ENCODE results near the gene GALNT9. TPM values are rescaled to one million over a fixed set of nuclear protein-coding genes. Genes with fewer than 3 reads are reported as not detected.

GALNT9 gene
- total and polyA plus RNA-seq, 7 experiments from 2014 or later, result not detected

DNA sequence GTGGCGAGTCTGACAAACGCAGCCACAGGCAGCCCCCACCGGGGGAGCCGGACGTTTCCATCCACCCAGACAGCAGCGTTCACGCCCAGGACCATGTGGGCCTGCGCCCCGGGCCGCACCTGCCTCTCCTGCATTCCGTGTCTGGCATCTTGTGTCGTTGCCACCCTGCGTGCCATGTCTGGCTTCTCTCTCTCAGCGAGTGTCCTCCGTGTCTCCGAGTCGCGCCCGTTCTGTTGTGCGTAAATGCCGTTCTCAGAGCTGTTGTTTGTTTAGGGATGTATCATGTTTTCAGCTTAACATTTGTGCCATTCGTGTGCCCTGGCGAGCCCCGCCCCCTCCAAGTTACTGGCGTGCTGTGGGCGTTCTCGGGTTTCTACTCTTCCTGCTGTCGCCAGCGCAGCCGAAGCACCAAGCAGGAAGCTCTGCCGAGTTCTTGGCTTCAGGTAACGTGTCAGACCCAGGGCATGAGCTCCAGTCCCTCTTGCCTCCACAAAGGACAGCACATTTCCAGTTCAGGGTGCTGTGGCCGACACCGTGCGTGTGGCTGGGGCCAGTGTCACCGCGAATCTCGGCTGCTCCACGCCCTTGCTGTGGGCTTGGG is 150.5 kb downstream of the GALNT9 start:
- intact Hi-C loops (cut with micrococcal nuclease), result loop anchor here in 1 of 2 donors (1.0 kb wide), 1 partner anchor 10 kb away; no protein-coding TSS in a partner anchor
- ATAC-seq, result peak; percentile 74
- CTCF ChIA-PET, result interaction anchor here (0.6 to 1.3 kb wide), 3 partner anchors 19 to 40 kb away, joined by 3 to 6 read pairs (median 4); no protein-coding TSS in a partner anchor
- Mint-ChIP-seq H3K4me3 (peak overlapping the region; percentile 80 to 95 (median 86)), H3K4me1 (peaks cover 21 to 61% (median 36%) of the 10 kb centered on the region in 7 donors), H3K27ac (peak overlapping the region; percentile 90 to 99 (median 94)), H3K9me3 (peaks cover 0 to 14% (median 6%) of the 10 kb centered on the region in 11 donors), H3K27me3 (peaks cover 0 to 9% (median 0%) of the 10 kb centered on the region in 5 donors), H3K36me3 (peaks cover 0 to 11% (median 0%) of the 10 kb centered on the region in 5 donors)
- Histone ChIP-seq H3K27me3 (ENCODE audit: control insufficient read depth in 2 of 2, insufficient read depth in 2 of 2, low read length in 2 of 2) (no peaks in the 10 kb centered on the region), H3K4me3 (ENCODE audit: low read length) (peak overlapping the region; percentile 56), H3K36me3 (ENCODE audit: control insufficient read depth in 2 of 3, insufficient read depth in 3 of 3, low read length in 3 of 3) (no peaks in the 10 kb centered on the region), H3K4me1 (ENCODE audit: control insufficient read depth in 2 of 2, insufficient read depth in 2 of 2, low read length in 2 of 2) (peaks cover 3 to 25% of the 10 kb centered on the region in 2 donors), H3K9me3 (ENCODE audit: control insufficient read depth in 2 of 3, low read length in 3 of 3) (peaks cover 0 to 10% (median 6%) of the 10 kb centered on the region in 3 experiments), H3K27ac (ENCODE audit: low read depth, low read length) (peak overlapping the region; percentile 53)
- POLR2A ChIA-PET, result interaction anchor here (0.6 to 3.4 kb wide), 5 partner anchors 8 to 359 kb away, joined by 3 to 43 read pairs (median 4); no protein-coding TSS in a partner anchor
- peak in 7 of 9 donors; percentile 60 to 77 (median 70) for DNase-seq

DNA sequence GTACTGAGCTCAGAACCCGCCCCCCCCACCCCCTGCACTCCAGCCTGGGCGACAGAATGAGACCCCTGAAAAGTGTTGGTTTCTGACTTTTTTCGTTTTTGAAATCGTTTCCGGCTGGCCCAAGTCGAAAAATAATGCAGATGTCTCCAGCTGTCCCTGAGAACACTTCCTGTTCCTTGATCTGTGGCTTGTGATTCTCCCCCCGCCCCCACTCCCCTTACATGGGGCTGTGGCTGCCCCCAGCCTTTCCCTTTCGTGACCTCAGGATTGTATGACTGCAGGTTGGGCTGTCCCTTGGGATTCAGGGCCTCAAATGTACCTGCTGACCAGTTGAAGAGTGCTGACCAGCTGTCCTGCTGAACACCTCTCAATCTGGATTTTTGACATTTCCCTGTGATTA is 151.1 kb downstream of the GALNT9 start:
- no peak for ATAC-seq
- H3K27ac Mint-ChIP-seq, result peak overlapping the region; percentile 68 to 99 (median 94)
- intact Hi-C loops (cut with micrococcal nuclease), result no loop called here
- H3K4me3 Mint-ChIP-seq, result peak overlapping the region; percentile 80 to 95 (median 86)
- H3K9me3 Mint-ChIP-seq, result peaks cover 0 to 10% (median 4%) of the 10 kb centered on the region in 11 donors
- H3K27me3 ChIP-seq (ENCODE audit: control insufficient read depth in 2 of 2, insufficient read depth in 2 of 2, low read length in 2 of 2), result no peaks in the 10 kb centered on the region
- no peaks in the 10 kb centered on the region for H3K36me3 ChIP-seq (ENCODE audit: control insufficient read depth in 2 of 3, insufficient read depth in 3 of 3, low read length in 3 of 3)
- peaks cover 0 to 9% (median 0%) of the 10 kb centered on the region in 5 donors for H3K36me3 Mint-ChIP-seq
- CTCF ChIA-PET, result interaction anchor here (0.6 to 1.3 kb wide), 2 partner anchors 20 to 41 kb away, joined by 3 to 6 read pairs; no protein-coding TSS in a partner anchor
- H3K27ac ChIP-seq (ENCODE audit: low read depth, low read length), result peak overlapping the region; percentile 53
- peak overlapping the region; percentile 56 for H3K4me3 ChIP-seq (ENCODE audit: low read length)
- peaks cover 21 to 60% (median 39%) of the 10 kb centered on the region in 7 donors for H3K4me1 Mint-ChIP-seq
- DNase-seq, result no peak
- H3K27me3 Mint-ChIP-seq, result peaks cover 0 to 5% (median 0%) of the 10 kb centered on the region in 5 donors
- peaks cover 3 to 31% of the 10 kb centered on the region in 2 donors for H3K4me1 ChIP-seq (ENCODE audit: control insufficient read depth in 2 of 2, insufficient read depth in 2 of 2, low read length in 2 of 2)
- POLR2A ChIA-PET, result interaction anchor here (0.6 to 3.4 kb wide), 4 partner anchors 11 to 195 kb away, joined by 3 to 43 read pairs (median 6); no protein-coding TSS in a partner anchor
- peaks cover 0 to 8% (median 5%) of the 10 kb centered on the region in 3 experiments for H3K9me3 ChIP-seq (ENCODE audit: control insufficient read depth in 2 of 3, low read length in 3 of 3)

DNA sequence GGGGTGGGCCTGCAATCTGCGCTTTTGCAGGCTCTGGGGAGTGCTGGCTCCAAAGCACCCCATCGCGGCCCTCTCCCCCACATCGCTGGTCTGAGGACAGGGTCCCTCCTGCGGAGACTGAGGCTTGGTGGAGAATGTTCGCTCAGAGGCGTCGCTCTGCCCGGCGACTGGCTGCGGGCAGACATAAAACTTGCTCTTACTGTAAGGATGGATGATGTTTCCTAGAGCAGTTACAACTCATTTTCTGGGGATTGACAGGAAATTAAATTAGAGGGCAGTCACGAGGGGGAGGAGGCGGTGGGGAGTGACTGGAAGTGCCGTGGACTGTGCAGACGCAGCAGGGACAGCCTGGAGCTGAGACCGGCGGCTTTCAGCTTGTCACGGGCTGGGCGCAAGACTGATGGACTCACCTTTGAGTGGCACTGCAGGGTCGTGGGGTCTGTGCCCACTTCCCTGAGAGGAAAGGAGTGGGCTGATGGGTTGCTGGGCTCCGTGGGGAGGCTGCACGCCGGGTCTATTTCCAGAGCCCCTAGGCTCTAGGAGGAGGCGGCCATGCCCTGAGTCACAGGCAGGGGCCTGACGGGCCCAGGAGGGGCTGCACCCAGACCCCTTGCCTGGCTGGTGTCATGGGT is 152.4 kb downstream of the GALNT9 start:
- Mint-ChIP-seq H3K27ac (peak overlapping the region in 2 of 9 donors; percentile 23 to 28), H3K36me3 (no peaks in the 10 kb centered on the region), H3K4me3 (peak overlapping the region in 2 of 10 donors; percentile 33 to 48), H3K27me3 (peaks cover 0 to 9% (median 0%) of the 10 kb centered on the region in 5 donors), H3K9me3 (peaks cover 0 to 2% (median 0%) of the 10 kb centered on the region in 11 donors), H3K4me1 (peaks cover 19 to 57% (median 44%) of the 10 kb centered on the region in 7 donors)
- POLR2A ChIA-PET, result interaction anchor here (1.1 to 3.4 kb wide), 3 partner anchors 8 to 12 kb away, joined by 4 to 43 read pairs (median 5); no protein-coding TSS in a partner anchor
- no peak for DNase-seq
- Histone ChIP-seq H3K36me3 (ENCODE audit: control insufficient read depth in 2 of 3, insufficient read depth in 3 of 3, low read length in 3 of 3) (no peaks in the 10 kb centered on the region), H3K4me1 (ENCODE audit: control insufficient read depth in 2 of 2, insufficient read depth in 2 of 2, low read length in 2 of 2) (peaks cover 3 to 35% of the 10 kb centered on the region in 2 donors), H3K27me3 (ENCODE audit: control insufficient read depth in 2 of 2, insufficient read depth in 2 of 2, low read length in 2 of 2) (no peaks in the 10 kb centered on the region), H3K9me3 (ENCODE audit: control insufficient read depth in 2 of 3, low read length in 3 of 3) (no peaks in the 10 kb centered on the region), H3K4me3 (ENCODE audit: low read length) (no peak overlapping the region), H3K27ac (ENCODE audit: low read depth, low read length) (no peak overlapping the region)
- CTCF ChIA-PET, result no interaction called here
- intact Hi-C loops (cut with micrococcal nuclease), result no loop called here
- ATAC-seq, result no peak

DNA sequence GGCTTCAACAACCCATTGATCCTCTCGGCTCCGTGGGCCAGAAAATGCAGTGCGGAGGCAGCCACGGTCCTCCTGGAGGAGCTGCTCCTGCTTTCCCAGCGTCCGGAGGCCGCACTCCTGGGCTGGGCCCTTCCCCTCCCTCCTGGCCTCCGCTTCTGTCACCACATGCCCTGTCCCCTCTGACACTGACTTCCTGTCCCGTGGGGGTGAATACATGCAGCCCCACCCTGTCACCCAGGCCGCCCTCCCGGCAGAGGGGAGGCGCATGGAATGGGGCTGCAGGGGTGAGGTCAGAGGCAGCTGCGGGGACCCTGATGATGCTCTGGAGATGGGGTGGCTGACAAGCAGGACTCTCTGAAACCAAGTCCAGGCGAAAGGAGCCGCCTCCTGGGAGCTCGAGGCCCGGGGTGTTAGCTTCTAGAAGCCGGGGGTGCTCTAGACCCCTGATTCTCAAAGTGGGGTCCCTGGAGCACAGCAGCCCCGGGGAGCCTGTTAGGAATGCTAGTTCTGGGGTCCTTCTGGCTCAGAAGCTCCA is 152.9 kb downstream of the GALNT9 start:
- Histone ChIP-seq H3K4me3 (ENCODE audit: low read length) (no peak overlapping the region), H3K27me3 (ENCODE audit: control insufficient read depth in 2 of 2, insufficient read depth in 2 of 2, low read length in 2 of 2) (no peaks in the 10 kb centered on the region), H3K4me1 (ENCODE audit: control insufficient read depth in 2 of 2, insufficient read depth in 2 of 2, low read length in 2 of 2) (peaks cover 3 to 35% of the 10 kb centered on the region in 2 donors), H3K36me3 (ENCODE audit: control insufficient read depth in 2 of 3, insufficient read depth in 3 of 3, low read length in 3 of 3) (no peaks in the 10 kb centered on the region), H3K9me3 (ENCODE audit: control insufficient read depth in 2 of 3, low read length in 3 of 3) (no peaks in the 10 kb centered on the region), H3K27ac (ENCODE audit: low read depth, low read length) (no peak overlapping the region)
- peaks cover 14 to 54% (median 43%) of the 10 kb centered on the region in 7 donors for H3K4me1 Mint-ChIP-seq
- CTCF ChIA-PET, result no interaction called here
- H3K36me3 Mint-ChIP-seq, result no peaks in the 10 kb centered on the region
- H3K27ac Mint-ChIP-seq, result no peak overlapping the region
- H3K4me3 Mint-ChIP-seq, result no peak overlapping the region
- POLR2A ChIA-PET, result interaction anchor here (1.1 to 1.5 kb wide), 2 partner anchors 8 to 12 kb away, joined by 4 to 5 read pairs; no protein-coding TSS in a partner anchor
- no peak for ATAC-seq
- peaks cover 0 to 1% (median 0%) of the 10 kb centered on the region in 11 donors for H3K9me3 Mint-ChIP-seq
- H3K27me3 Mint-ChIP-seq, result peaks cover 0 to 9% (median 0%) of the 10 kb centered on the region in 5 donors
- intact Hi-C loops (cut with micrococcal nuclease), result no loop called here
- DNase-seq, result no peak

DNA sequence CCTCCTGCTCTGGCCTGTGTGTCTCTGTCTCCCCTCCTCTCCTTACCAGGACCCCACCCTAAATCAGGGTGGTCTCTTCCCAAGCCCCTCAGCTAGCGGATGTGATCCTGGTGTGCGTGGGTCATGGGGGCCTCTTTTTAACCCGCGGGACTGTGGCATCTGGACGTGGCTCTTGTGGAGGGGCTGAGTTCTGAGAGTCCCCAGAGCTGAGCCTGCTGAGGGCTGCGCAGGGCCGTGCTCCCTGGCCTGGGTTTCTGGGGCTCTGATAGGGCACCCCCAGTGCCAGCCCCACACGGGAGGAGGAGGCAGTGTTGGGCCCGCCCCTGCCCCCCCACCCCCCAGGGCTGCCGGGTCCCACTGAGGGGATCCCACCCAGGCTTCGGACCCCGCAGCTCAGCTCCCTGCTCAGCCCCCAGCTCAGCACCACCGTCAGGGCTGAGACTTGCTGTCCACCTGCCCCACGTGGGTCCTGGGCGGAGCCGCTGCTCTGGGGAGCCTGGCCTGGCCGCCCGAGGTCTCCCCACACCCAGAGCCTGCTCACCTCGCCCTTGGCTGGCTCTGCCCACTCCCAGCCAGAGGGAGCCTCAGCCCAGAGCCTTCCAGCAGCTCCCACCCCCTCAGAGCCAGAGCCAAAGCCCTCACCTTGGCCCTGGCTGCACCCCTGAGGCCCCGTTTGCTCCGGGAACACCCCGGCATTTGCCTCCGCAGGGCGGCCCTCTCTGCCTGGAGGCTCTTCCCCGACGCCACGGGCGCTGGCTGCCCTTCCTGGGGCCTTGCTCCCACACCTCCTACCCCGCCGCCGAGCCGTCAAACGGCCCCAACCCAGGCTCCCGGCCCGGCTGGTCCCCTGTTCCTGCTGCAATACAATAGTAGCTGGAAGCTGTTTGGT is 153.6 kb downstream of the GALNT9 start:
- H3K9me3 Mint-ChIP-seq, result no peaks in the 10 kb centered on the region
- H3K4me3 Mint-ChIP-seq, result no peak overlapping the region
- H3K27ac Mint-ChIP-seq, result no peak overlapping the region
- H3K27me3 ChIP-seq (ENCODE audit: control insufficient read depth in 2 of 2, insufficient read depth in 2 of 2, low read length in 2 of 2), result no peaks in the 10 kb centered on the region
- H3K27me3 Mint-ChIP-seq, result peaks cover 0 to 9% (median 0%) of the 10 kb centered on the region in 5 donors
- H3K27ac ChIP-seq (ENCODE audit: low read depth, low read length), result no peak overlapping the region
- ATAC-seq (no peak), DNase-seq (no peak)
- peaks cover 3 to 35% of the 10 kb centered on the region in 2 donors for H3K4me1 ChIP-seq (ENCODE audit: control insufficient read depth in 2 of 2, insufficient read depth in 2 of 2, low read length in 2 of 2)
- H3K4me3 ChIP-seq (ENCODE audit: low read length), result no peak overlapping the region
- no peaks in the 10 kb centered on the region for H3K36me3 ChIP-seq (ENCODE audit: control insufficient read depth in 2 of 3, insufficient read depth in 3 of 3, low read length in 3 of 3)
- no peaks in the 10 kb centered on the region for H3K36me3 Mint-ChIP-seq
- peaks cover 9 to 46% (median 36%) of the 10 kb centered on the region in 7 donors for H3K4me1 Mint-ChIP-seq
- ChIA-PET CTCF (interaction anchor here (1.0 kb wide), 1 partner anchor 14 kb away, joined by 3 read pairs; no protein-coding TSS in a partner anchor), POLR2A (interaction anchor here (1.1 to 2.1 kb wide), 3 partner anchors 9 to 13 kb away, joined by 4 to 13 read pairs (median 5); no protein-coding TSS in a partner anchor)
- intact Hi-C loops (cut with micrococcal nuclease), result no loop called here
- no peaks in the 10 kb centered on the region for H3K9me3 ChIP-seq (ENCODE audit: control insufficient read depth in 2 of 3, low read length in 3 of 3)

Data from naive thymus-derived CD4-positive, alpha-beta T cell (primary cell).